ENCODE results near the gene MAPKBP1. TPM values are rescaled to one million over a fixed set of nuclear protein-coding genes. Genes with fewer than 3 reads are reported as not detected.

Gene MAPKBP1
- total and polyA plus RNA-seq, 2 of the 8 experiments (the other 6 are each of a cell fraction or from before 2014, with no cell fraction given) = 4.3 to 11.3 TPM

DNA sequence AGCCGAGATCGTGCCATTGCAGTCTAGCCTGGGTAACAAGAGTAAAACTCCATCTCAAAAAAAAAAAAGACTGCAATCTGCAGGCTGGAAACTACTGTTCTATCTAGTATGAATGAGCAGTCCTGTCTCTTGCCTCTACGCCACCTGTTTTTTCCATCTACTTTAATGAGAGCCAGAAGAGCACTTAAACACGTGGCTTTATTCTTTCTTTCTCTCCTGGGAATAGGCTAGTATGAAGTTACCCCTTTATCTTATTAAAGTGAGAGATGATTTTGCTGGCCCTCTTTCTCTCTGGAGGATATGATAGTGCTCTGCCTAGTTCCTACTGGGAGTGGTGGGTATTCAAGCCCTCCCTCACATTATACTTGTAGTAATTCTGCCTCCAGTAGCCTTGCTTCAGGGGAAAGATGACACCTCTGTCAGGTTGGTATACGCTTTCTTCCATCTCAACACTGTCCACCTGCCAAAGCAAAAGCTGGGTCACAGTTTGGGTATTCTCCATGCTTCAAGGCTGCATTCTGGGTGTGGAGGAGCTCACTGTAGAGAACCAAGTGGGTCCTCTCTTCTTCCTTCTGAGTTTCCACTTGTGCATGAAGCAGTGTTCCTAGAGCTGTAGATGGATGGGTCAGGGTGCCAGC, 17.8 kb downstream of the MAPKBP1 start:
- no peak overlapping the region for H2AFZ ChIP-seq (ENCODE audit: low read length)
- no peak overlapping the region for H4K91ac ChIP-seq (replicated peaks; ENCODE audit: insufficient read length, low read length)
- no peak overlapping the region for H4K8ac ChIP-seq (ENCODE audit: extremely low read depth, insufficient read depth, low read length)
- no peaks in the 10 kb centered on the region; a peak in 1 of 4 replicates for H3K79me2 ChIP-seq (ENCODE audit: control insufficient read depth in 1 of 2, insufficient read depth in 2 of 2, low read length in 2 of 2)
- no peaks in the 10 kb centered on the region for H3K79me1 ChIP-seq (ENCODE audit: low read depth, low read length)
- no peak overlapping the region for H3K9ac ChIP-seq (replicated peaks in 1 of 4; ENCODE audit: extremely low read depth in 1 of 4, low read depth in 3 of 4, low read length in 3 of 4)
- CTCF ChIA-PET (ENCODE audit: partially characterized antibody) = interaction anchor here (0.7 to 6.1 kb wide), 6 partner anchors 14 to 26 kb away, joined by 3 to 60 read pairs (median 7); partner anchors contain the start of gene MAPKBP1
- no peak overlapping the region for H3K4me3 ChIP-seq (ENCODE audit: extremely low read depth in 1 of 4, insufficient read depth in 2 of 4, low read depth in 3 of 4, low read length in 4 of 4)
- H3K23ac ChIP-seq (ENCODE audit: insufficient read length) = no peak overlapping the region
- WGBS, 2 experiments (ENCODE audit: extremely low coverage in 1 of 2, insufficient coverage in 1 of 2, insufficient read length in 1 of 2, insufficient replicate concordance in 2 of 2, low coverage in 1 of 2, low lambda C conversion rate in 2 of 2, missing lambda C conversion rate in 1 of 2) = 91% methylated on average over 5 of the region's 5 CpGs; no CpG with 5 or more reads in 1 of the 2 experiments
- no peak overlapping the region for H3K27ac ChIP-seq (ENCODE audit: low read depth, low read length)
- H2BK15ac ChIP-seq (ENCODE audit: low read length) = no peak overlapping the region
- no peaks in the 10 kb centered on the region for H3K36me3 ChIP-seq (ENCODE audit: control insufficient read depth in 2 of 4, insufficient read depth in 4 of 4, low read length in 3 of 4)
- no peak overlapping the region for H2BK20ac ChIP-seq (ENCODE audit: low read length)
- TF ChIP-seq CHD2 (IDR thresholded peaks at IDR 0.05; ENCODE audit: low read length) = no peak
- TF ChIP-seq EGR1 (IDR thresholded peaks at IDR 0.05; ENCODE audit: borderline replicate concordance, low read depth, low read length) = no peak
- no peak for TF ChIP-seq TBP (IDR thresholded peaks at IDR 0.05; ENCODE audit: low read depth, low read length)
- no peak for TF ChIP-seq TCF12 (IDR thresholded peaks at IDR 0.05; ENCODE audit: low read depth, low read length)
- no peak for TF ChIP-seq POLR2A (IDR thresholded peaks at IDR 0.05; ENCODE audit: control extremely low read depth in 1 of 2, low read depth in 2 of 2, low read length in 2 of 2)
- TF ChIP-seq SP1 (IDR thresholded peaks at IDR 0.05; ENCODE audit: low read depth, low read length) = no peak
- no peak for TF ChIP-seq YY1 (IDR thresholded peaks at IDR 0.05; ENCODE audit: low read depth, low read length)
- no peak for TF ChIP-seq CREB1 (IDR thresholded peaks at IDR 0.05)
- no peak for TF ChIP-seq SIX5 (IDR thresholded peaks at IDR 0.05; ENCODE audit: low read depth, low read length)
- no peak for TF ChIP-seq POU5F1 (IDR thresholded peaks at IDR 0.05; ENCODE audit: low read depth, low read length)
- H4K20me1 ChIP-seq (replicated peaks in 1 of 2; ENCODE audit: control insufficient read depth in 1 of 2, insufficient read depth in 2 of 2, low read length in 2 of 2) = no peaks in the 10 kb centered on the region
- DNase-seq (ENCODE audit: low read depth in 1 of 2, low spot score in 2 of 2) (no peak), FAIRE-seq (no peak)
- no peak overlapping the region for H3K14ac ChIP-seq (ENCODE audit: insufficient read length)
- H2BK5ac ChIP-seq (ENCODE audit: low read depth, low read length) = no peak overlapping the region
- peaks cover 6 to 19% (median 13%) of the 10 kb centered on the region in 4 experiments; a peak in 6 of 7 replicates for H3K4me1 ChIP-seq (replicated peaks in 1 of 4; ENCODE audit: control insufficient read depth in 3 of 4, insufficient read depth in 4 of 4, low read length in 3 of 4)
- no peak overlapping the region for H3K4me2 ChIP-seq (ENCODE audit: insufficient read depth in 1 of 2, low read depth in 2 of 2, low read length in 2 of 2)
- no peak overlapping the region for H3K4ac ChIP-seq (replicated peaks; ENCODE audit: insufficient read length, low read depth, low read length)
- H2BK12ac ChIP-seq (ENCODE audit: low read depth, low read length) = peak overlapping the region; percentile 27; the same call in 1 of the 2 replicates
- H3K23me2 ChIP-seq (ENCODE audit: low read depth, low read length) = no peaks in the 10 kb centered on the region
- no peak overlapping the region for H4K5ac ChIP-seq (ENCODE audit: insufficient read length, low read depth, low read length)
- no peak overlapping the region for H3K56ac ChIP-seq (replicated peaks; ENCODE audit: insufficient read length, low read depth, low read length)
- H2BK120ac ChIP-seq (replicated peaks; ENCODE audit: low read depth, low read length) = no peak overlapping the region
- no peaks in the 10 kb centered on the region for H3K27me3 ChIP-seq (replicated peaks in 1 of 4; ENCODE audit: control insufficient read depth in 3 of 4, extremely low read depth in 1 of 4, insufficient read depth in 3 of 4, low read length in 3 of 4)
- H2AK5ac ChIP-seq (ENCODE audit: low read depth, low read length) = no peak overlapping the region
- POLR2A ChIA-PET (ENCODE audit: partially characterized antibody) = interaction anchor here (0.8 to 5.1 kb wide), 2 partner anchors 11 to 18 kb away, joined by 3 to 24 read pairs; partner anchors contain the start of gene MAPKBP1
- H3K18ac ChIP-seq (ENCODE audit: extremely low read depth, low read length) = no peak overlapping the region
- no peaks in the 10 kb centered on the region for H3K9me3 ChIP-seq (ENCODE audit: insufficient read depth in 2 of 2, low read depth in 1 of 2, low read length in 1 of 2)

Data from H1 (cell line).